ENCODE measurements around the gene MRGPRF.
"Not testable (repeated sequence)": the region's sequence is repeated elsewhere in the genome, so short reads cannot be mapped to it uniquely, and the experiment has no call there.

The MRGPRF gene

GRCh38 chr11:69005183-69005630 is 7.8 kb downstream of the MRGPRF start:
- Mint-ChIP-seq H3K27ac (no peak overlapping the region), H3K27me3 (peaks cover 33 to 55% of the 10 kb centered on the region in 2 donors), H3K36me3 (no peaks in the 10 kb centered on the region), H3K4me3 (no peak overlapping the region), H3K9me3 (no peaks in the 10 kb centered on the region), H3K4me1 (no peaks in the 10 kb centered on the region)
- no peak for DNase-seq
- ATAC-seq (replicated peaks) = no peak

GRCh38 chr11:69004411-69005182 is 8.4 kb downstream of the MRGPRF start:
- Mint-ChIP-seq H3K4me1 (no peaks in the 10 kb centered on the region), H3K36me3 (no peaks in the 10 kb centered on the region), H3K9me3 (no peaks in the 10 kb centered on the region), H3K27me3 (peaks cover 28 to 49% of the 10 kb centered on the region in 2 donors), H3K27ac (no peak overlapping the region), H3K4me3 (no peak overlapping the region)
- ATAC-seq (replicated peaks) (no peak), DNase-seq (no peak)

- H3K4me1 Mint-ChIP-seq = no peaks in the 10 kb centered on the region
- H3K4me3 Mint-ChIP-seq = no peak overlapping the region
- H3K27ac Mint-ChIP-seq = no peak overlapping the region
- no peaks in the 10 kb centered on the region for H3K36me3 Mint-ChIP-seq
- H3K27me3 Mint-ChIP-seq = peaks cover 30 to 47% of the 10 kb centered on the region in 2 donors
- no peak for DNase-seq
- no peaks in the 10 kb centered on the region for H3K9me3 Mint-ChIP-seq
- ATAC-seq (replicated peaks) = no peak
These were observed 9.1 kb downstream of the MRGPRF start for GRCh38 chr11:69003866-69004367.

- no peak overlapping the region for H3K4me3 Mint-ChIP-seq
- no peaks in the 10 kb centered on the region for H3K36me3 Mint-ChIP-seq
- no peak overlapping the region for H3K27ac Mint-ChIP-seq
- H3K4me1 Mint-ChIP-seq = no peaks in the 10 kb centered on the region
- ATAC-seq (replicated peaks) (no peak), DNase-seq (no peak)
- H3K27me3 Mint-ChIP-seq = peaks cover 28 to 50% of the 10 kb centered on the region in 2 donors
- H3K9me3 Mint-ChIP-seq = no peaks in the 10 kb centered on the region
These were observed 9.7 kb downstream of the MRGPRF start for GRCh38 chr11:69003301-69003865.

GRCh38 chr11:69002570-69003231 is 10.3 kb downstream of the MRGPRF start:
- Mint-ChIP-seq H3K4me1 (no peaks in the 10 kb centered on the region), H3K27me3 (peaks cover 24 to 53% of the 10 kb centered on the region in 2 donors), H3K27ac (no peak overlapping the region), H3K36me3 (no peaks in the 10 kb centered on the region), H3K9me3 (no peaks in the 10 kb centered on the region), H3K4me3 (no peak overlapping the region)
- DNase-seq (no peak), ATAC-seq (replicated peaks) (no peak)

- Mint-ChIP-seq H3K4me3 (no peak overlapping the region), H3K9me3 (no peaks in the 10 kb centered on the region), H3K27me3 (peaks cover 24 to 49% of the 10 kb centered on the region in 2 donors), H3K36me3 (no peaks in the 10 kb centered on the region), H3K4me1 (no peaks in the 10 kb centered on the region), H3K27ac (no peak overlapping the region)
- ATAC-seq (replicated peaks) (no peak), DNase-seq (no peak)
These were observed 10.9 kb downstream of the MRGPRF start for GRCh38 chr11:69002110-69002569.

GRCh38 chr11:69001243-69002081 is 11.6 kb downstream of the MRGPRF start:
- no peak for DNase-seq
- H3K27me3 Mint-ChIP-seq = peaks cover 29 to 47% of the 10 kb centered on the region in 2 donors
- no peak overlapping the region for H3K27ac Mint-ChIP-seq
- H3K9me3 Mint-ChIP-seq = no peaks in the 10 kb centered on the region
- H3K36me3 Mint-ChIP-seq = no peaks in the 10 kb centered on the region
- H3K4me3 Mint-ChIP-seq = no peak overlapping the region
- H3K4me1 Mint-ChIP-seq = no peaks in the 10 kb centered on the region
- ATAC-seq (replicated peaks) = no peak

- Mint-ChIP-seq H3K4me1 (no peaks in the 10 kb centered on the region), H3K4me3 (no peak overlapping the region), H3K27ac (no peak overlapping the region), H3K36me3 (no peaks in the 10 kb centered on the region), H3K9me3 (no peaks in the 10 kb centered on the region), H3K27me3 (peaks cover 24 to 44% of the 10 kb centered on the region in 2 donors)
- ATAC-seq (replicated peaks) (no peak), DNase-seq (no peak)
These were observed 12.2 kb downstream of the MRGPRF start for GRCh38 chr11:69000831-69001242.

GRCh38 chr11:69000391-69000790 is 12.7 kb downstream of the MRGPRF start:
- DNase-seq = no peak
- Mint-ChIP-seq H3K27ac (no peak overlapping the region), H3K36me3 (no peaks in the 10 kb centered on the region), H3K4me1 (no peaks in the 10 kb centered on the region), H3K9me3 (no peaks in the 10 kb centered on the region), H3K4me3 (no peak overlapping the region), H3K27me3 (peaks cover 20 to 39% of the 10 kb centered on the region in 2 donors)
- ATAC-seq (replicated peaks) = no peak

- not testable (repeated sequence) for H3K9me3 Mint-ChIP-seq; H3K27ac Mint-ChIP-seq; H3K4me3 Mint-ChIP-seq; ATAC-seq (replicated peaks); H3K36me3 Mint-ChIP-seq; DNase-seq; H3K4me1 Mint-ChIP-seq
- peaks cover 16 to 35% of the 10 kb centered on the region in 2 donors for H3K27me3 Mint-ChIP-seq
These were observed 13.2 kb downstream of the MRGPRF start for GRCh38 chr11:68999748-69000355.

- Mint-ChIP-seq H3K4me3 (no peak overlapping the region), H3K36me3 (no peaks in the 10 kb centered on the region), H3K4me1 (no peaks in the 10 kb centered on the region), H3K27ac (no peak overlapping the region), H3K9me3 (no peaks in the 10 kb centered on the region), H3K27me3 (peaks cover 16 to 36% of the 10 kb centered on the region in 2 donors)
- ATAC-seq (replicated peaks) = no peak
- no peak for DNase-seq
These were observed 13.8 kb downstream of the MRGPRF start for GRCh38 chr11:68999093-68999747.

- Mint-ChIP-seq H3K36me3 (no peaks in the 10 kb centered on the region), H3K27me3 (peaks cover 17 to 33% of the 10 kb centered on the region in 2 donors), H3K9me3 (no peaks in the 10 kb centered on the region), H3K4me3 (no peak overlapping the region), H3K4me1 (no peaks in the 10 kb centered on the region), H3K27ac (no peak overlapping the region)
- ATAC-seq (replicated peaks) (no peak), DNase-seq (no peak)
These were observed 14.6 kb downstream of the MRGPRF start for GRCh38 chr11:68998390-68998911.

- no peak overlapping the region for H3K27ac Mint-ChIP-seq
- peaks cover 2% of the 10 kb centered on the region in 2 donors for H3K4me1 Mint-ChIP-seq
- no peak for ATAC-seq (replicated peaks)
- DNase-seq = no peak
- peaks cover 22 to 33% of the 10 kb centered on the region in 2 donors for H3K27me3 Mint-ChIP-seq
- H3K4me3 Mint-ChIP-seq = no peak overlapping the region
- no peaks in the 10 kb centered on the region for H3K9me3 Mint-ChIP-seq
- no peaks in the 10 kb centered on the region for H3K36me3 Mint-ChIP-seq
These were observed 15.1 kb downstream of the MRGPRF start for GRCh38 chr11:68997995-68998348.

Measured in stimulated activated naive B cell treated with anti-CD40 and anti-IgM and Interleukin-4, amounts not matched to agents 10 μg/mL and 1 μg/mL and 100 μg/mL, for 72 hours (primary cell).